Stimulated activated CD4-positive, alpha-beta T cell treated with anti-CD3 and anti-CD28 coated beads, Interleukin-1b, Interleukin-23, amount 100 ng/mL, for 4 hours (primary cell): Measurements from ENCODE around the gene MAP3K5.

Experiments
- DNase-seq, 2 donors: peaks; one replicate each; pipeline ENCODE4 v3.0.0-alpha.2; 2020; ENCODE audit warnings: low read depth in 2 of 2

The MAP3K5 gene

GRCh38 chr6:136520517-136520916 lies 271.8 kb downstream of the MAP3K5 start:
- DNase-seq = no peak

DNA sequence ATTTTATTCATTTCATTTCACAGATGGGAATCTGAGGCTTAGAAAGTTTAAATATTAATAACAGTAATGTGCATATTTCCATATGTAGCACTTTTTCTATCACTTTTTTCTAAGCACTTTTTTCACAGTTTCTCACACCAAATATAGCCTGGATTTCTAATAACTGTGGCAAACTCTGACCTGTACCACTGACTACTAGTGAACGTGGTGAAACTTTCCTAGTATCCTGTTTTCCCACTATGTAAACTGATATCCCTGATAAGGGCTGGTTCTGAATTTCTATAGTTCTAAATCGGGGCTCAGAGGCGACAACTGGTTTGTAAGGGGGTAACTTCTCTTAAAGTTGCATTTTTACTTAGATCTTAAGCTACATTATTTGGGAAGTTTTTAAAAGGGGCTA lies 274.7 kb downstream of the MAP3K5 start:
- DNase-seq = no peak

DNA sequence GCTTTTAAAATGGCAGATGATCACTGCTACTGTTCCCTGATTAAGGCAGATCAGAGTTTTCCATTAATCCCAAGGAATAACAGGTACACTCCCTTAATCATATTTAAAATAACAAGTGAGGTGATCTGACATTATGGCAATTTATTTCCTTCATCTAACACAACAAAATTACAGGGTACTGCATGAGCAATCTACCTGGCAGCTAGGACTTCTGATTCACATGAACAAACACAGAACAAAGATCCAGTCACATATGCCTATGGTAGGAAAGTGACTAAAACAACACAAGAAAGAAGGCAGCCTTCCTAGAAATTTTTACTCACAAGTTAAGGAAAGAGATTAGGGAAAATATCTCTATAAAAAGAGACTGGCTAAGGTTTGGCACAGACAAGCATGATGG lies 275.3 kb downstream of the MAP3K5 start:
- DNase-seq = no peak

DNA sequence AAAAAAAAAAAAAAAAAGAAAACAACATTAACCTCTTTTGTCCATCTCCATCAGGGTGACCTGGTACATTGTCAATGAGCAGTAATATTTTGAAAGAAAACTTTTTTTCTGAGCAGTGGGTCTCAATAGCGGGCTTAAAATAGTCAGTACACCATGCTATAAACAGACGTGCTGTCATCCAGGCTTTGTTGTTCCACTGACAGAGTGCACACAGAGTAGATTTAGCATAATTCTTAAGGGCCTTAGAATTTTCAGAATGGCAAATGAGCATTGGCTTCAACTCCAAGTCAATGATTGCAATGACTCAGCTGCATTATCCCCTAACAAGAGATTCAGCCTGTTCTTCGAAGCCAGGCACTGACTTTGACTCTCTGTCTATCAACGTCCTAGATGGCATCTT lies 277.7 kb downstream of the MAP3K5 start:
- DNase-seq = no peak

GRCh38 chr6:136511926-136512325 lies 280.4 kb downstream of the MAP3K5 start:
- no peak for DNase-seq

DNA sequence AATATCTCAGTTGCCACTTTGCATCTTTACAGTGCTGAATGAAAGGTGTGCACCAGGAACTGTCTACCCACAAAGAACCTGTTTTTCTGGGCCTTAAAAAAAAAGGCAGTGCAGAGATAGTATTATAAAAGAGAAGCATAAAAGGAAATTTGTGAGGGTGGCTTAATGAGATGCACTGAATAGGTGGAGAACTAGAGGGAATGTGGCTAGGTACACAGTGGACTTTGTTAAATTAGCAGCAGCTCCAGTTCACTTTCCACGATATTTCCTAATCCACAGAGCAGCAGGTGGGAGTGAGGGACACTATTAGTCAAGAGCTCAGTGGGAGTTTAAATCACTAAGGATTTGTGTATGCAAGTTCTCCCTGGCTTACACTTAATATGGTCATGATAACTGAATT lies 280.9 kb downstream of the MAP3K5 start:
- no peak for DNase-seq

- peak in 1 of 2 donors; percentile 18 for DNase-seq
Measured at GRCh38 chr6:136510782-136511181, 281.5 kb downstream of the MAP3K5 start.

GRCh38 chr6:136510299-136510698 lies 282.0 kb downstream of the MAP3K5 start:
- peak in 1 of 2 donors; percentile 23 for DNase-seq

- DNase-seq = no peak
Measured at GRCh38 chr6:136508725-136509392, 283.4 kb downstream of the MAP3K5 start.
